Thyroid gland (tissue), 4 donors: ENCODE data around the gene MS4A10.

Experiments used
- CTCF ChIP-seq, 6 experiments: fragments of 200-600 bp in 3 of 6; fragments of 450-650 bp in 3 of 6; sonication (generic) in 3 of 6; IDR thresholded peaks; one replicate each; pipeline ENCODE4 v1.5.1; 2016 to 2019; ENCODE audit warnings: antibody characterized with exemption in 6 of 6, mild to moderate bottlenecking in 2 of 6, inconsistent platforms in 1 of 6, moderate library complexity in 1 of 6
- POLR2A ChIP-seq, 2 donors: fragments of 450-650 bp; IDR thresholded peaks; one replicate each; pipeline ENCODE4 v1.6.1; 2017; ENCODE audit warnings: antibody characterized with exemption in 2 of 2, mild to moderate bottlenecking in 2 of 2, moderate library complexity in 1 of 2

- TF ChIP-seq CTCF (IDR thresholded peaks at IDR 0.05) (no peak), POLR2A (IDR thresholded peaks at IDR 0.05) (no peak)
Observed at GRCh38 chr11:60764879-60765278, 20.3 kb upstream of the MS4A10 start.
